ENCODE data around the gene IRF5. TPM values are rescaled to one million over a fixed set of nuclear protein-coding genes. Genes with fewer than 3 reads are reported as not detected.

Gene IRF5
- total and polyA plus RNA-seq, 9 donors: 1.6 to 3.5 (median 2.5) TPM

DNA sequence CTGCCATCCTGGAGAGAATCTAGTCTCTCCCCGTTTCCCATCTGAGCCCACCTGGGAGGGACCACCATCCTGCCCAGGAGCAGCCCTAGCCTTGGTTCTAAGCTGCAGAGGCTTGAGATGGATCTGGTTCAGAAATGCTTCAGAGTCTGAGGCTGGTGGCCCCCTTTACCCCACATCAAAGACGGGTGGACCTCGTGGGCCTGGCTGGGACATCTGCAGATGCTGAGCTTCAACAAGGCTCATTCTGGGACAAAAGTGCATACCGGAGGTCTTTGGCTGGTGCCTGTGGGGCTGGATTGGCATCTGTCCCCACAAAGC lies 4.9 kb upstream of the IRF5 start:
- Histone ChIP-seq H3K4me3 (ENCODE audit: low read length) (no peak overlapping the region), H3K27ac (ENCODE audit: low read length) (no peak overlapping the region), H3K9me3 (replicated peaks; ENCODE audit: control insufficient read depth, low read depth, low read length) (no peaks in the 10 kb centered on the region), H3K27me3 (ENCODE audit: control insufficient read depth, insufficient read depth, low read length) (peaks cover 33% of the 10 kb centered on the region), H3K36me3 (ENCODE audit: control insufficient read depth, insufficient read depth, low read length) (no peaks in the 10 kb centered on the region), H3K4me1 (ENCODE audit: control insufficient read depth, insufficient read depth, low read length) (peaks cover 16% of the 10 kb centered on the region)
- no peak for DNase-seq
- 71% methylated on average over 4 of the region's 4 CpGs for WGBS (ENCODE audit: insufficient coverage)

DNA sequence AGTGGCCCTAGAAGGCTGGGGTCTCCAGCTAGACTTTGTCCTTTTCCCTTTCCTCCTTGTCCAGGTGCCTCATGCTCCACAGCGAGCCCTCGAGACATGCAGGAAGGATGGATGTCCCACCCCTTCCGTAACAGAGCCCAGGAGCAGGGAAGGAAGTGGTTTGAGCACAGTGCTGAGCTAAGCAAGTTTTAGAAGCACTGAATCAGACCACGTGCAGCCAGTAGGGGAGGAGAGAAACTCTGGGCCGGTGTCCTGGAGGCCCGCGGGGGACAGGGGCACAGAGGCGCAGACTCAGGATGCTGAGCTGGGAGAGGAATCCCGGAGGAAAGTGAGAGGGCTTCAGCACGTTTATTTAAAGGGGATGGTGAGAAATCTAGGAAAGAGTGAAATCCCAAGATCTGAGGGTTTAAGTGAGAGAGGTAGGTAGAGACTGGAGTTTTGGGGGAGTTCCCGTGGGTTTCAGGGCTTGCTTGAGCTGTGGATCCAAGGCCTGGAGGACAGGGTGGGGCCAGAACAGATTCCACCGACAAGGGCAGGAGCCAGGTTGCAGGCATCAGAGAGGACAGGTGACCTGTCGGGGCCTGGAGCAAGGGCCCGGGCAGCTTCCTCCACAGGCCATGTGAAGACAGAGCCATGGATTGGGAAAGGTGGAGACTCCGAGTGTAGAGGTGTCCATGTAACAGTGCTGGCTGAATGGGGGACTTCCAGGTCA lies 4.4 kb upstream of the IRF5 start:
- peak; percentile 80 for DNase-seq
- Histone ChIP-seq H3K4me1 (ENCODE audit: control insufficient read depth, insufficient read depth, low read length) (peaks cover 18% of the 10 kb centered on the region), H3K9me3 (replicated peaks; ENCODE audit: control insufficient read depth, low read depth, low read length) (no peaks in the 10 kb centered on the region), H3K36me3 (ENCODE audit: control insufficient read depth, insufficient read depth, low read length) (no peaks in the 10 kb centered on the region), H3K27ac (ENCODE audit: low read length) (no peak overlapping the region), H3K27me3 (ENCODE audit: control insufficient read depth, insufficient read depth, low read length) (peaks cover 37% of the 10 kb centered on the region), H3K4me3 (ENCODE audit: low read length) (no peak overlapping the region)
- 30% methylated on average over 11 of the region's 15 CpGs for WGBS (ENCODE audit: insufficient coverage)

GRCh38 chr7:128934361-128935341 lies 3.1 kb upstream of the IRF5 start:
- Histone ChIP-seq H3K4me1 (ENCODE audit: control insufficient read depth, insufficient read depth, low read length) (peaks cover 28% of the 10 kb centered on the region), H3K36me3 (ENCODE audit: control insufficient read depth, insufficient read depth, low read length) (no peaks in the 10 kb centered on the region), H3K27me3 (ENCODE audit: control insufficient read depth, insufficient read depth, low read length) (peaks cover 50% of the 10 kb centered on the region)

DNA sequence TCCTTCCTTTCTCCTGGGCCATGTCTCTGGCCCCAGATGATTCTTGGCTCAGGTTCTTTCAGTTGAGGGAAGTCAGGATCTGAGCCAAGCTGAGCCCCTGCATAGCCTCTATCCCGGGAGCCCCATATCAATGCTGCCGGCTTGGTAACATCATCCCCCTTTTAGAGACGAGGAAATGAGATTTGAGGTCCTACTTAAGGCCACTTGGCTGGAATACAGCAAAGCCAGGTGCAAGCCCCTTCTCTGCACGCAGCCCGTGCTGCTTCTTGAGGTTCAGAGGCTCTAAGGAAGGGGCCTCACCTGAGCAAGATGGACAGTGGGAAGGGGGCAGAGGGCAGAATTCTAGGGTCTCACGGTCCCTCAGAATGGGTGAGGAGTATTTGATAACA lies 2.4 kb upstream of the IRF5 start:
- Histone ChIP-seq H3K27ac (ENCODE audit: low read length) (no peak overlapping the region), H3K36me3 (ENCODE audit: control insufficient read depth, insufficient read depth, low read length) (no peaks in the 10 kb centered on the region), H3K27me3 (ENCODE audit: control insufficient read depth, insufficient read depth, low read length) (peaks cover 57% of the 10 kb centered on the region), H3K4me1 (ENCODE audit: control insufficient read depth, insufficient read depth, low read length) (peaks cover 28% of the 10 kb centered on the region), H3K9me3 (replicated peaks; ENCODE audit: control insufficient read depth, low read depth, low read length) (no peaks in the 10 kb centered on the region), H3K4me3 (ENCODE audit: low read length) (no peak overlapping the region)
- DNase-seq: no peak
- WGBS (ENCODE audit: insufficient coverage): 3% methylated on average over 4 of the region's 6 CpGs

More at GRCh38 chr7:128934361-128935341, 3.1 kb upstream of the IRF5 start:
- Histone ChIP-seq H3K9me3 (replicated peaks; ENCODE audit: control insufficient read depth, low read depth, low read length) (no peaks in the 10 kb centered on the region), H3K27ac (ENCODE audit: low read length) (no peak overlapping the region), H3K4me3 (ENCODE audit: low read length) (no peak overlapping the region)
- no peak for DNase-seq
- 40% methylated on average over 8 of the region's 14 CpGs for WGBS (ENCODE audit: insufficient coverage)

DNA sequence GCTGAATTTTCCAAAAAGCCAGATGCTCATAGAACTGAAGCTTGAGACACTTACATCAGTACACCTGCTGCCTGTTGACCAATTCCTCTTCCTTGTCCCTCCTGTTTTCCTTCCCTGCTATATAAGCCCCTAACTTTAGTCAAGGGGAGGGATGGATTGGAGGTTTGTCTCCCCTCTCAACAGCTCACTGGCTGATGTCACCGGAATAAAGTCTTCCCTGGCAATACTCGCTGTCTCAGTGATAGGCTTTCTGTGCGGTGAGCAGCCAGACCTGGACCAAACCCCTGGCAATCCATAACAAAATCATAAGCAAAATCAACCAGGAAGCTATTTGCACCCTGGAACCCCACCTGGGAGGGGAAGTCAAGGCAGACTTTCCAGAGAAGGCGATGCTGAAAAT lies 929 bp upstream of the IRF5 start:
- peaks cover 67% of the 10 kb centered on the region for H3K27me3 ChIP-seq (ENCODE audit: control insufficient read depth, insufficient read depth, low read length)
- no peak overlapping the region for H3K27ac ChIP-seq (ENCODE audit: low read length)
- peaks cover 28% of the 10 kb centered on the region for H3K4me1 ChIP-seq (ENCODE audit: control insufficient read depth, insufficient read depth, low read length)
- H3K36me3 ChIP-seq (ENCODE audit: control insufficient read depth, insufficient read depth, low read length): no peaks in the 10 kb centered on the region
- no peak overlapping the region for H3K4me3 ChIP-seq (ENCODE audit: low read length)
- DNase-seq: no peak
- 86% methylated on average over 1 of the region's 4 CpGs for WGBS (ENCODE audit: insufficient coverage)
- no peaks in the 10 kb centered on the region for H3K9me3 ChIP-seq (replicated peaks; ENCODE audit: control insufficient read depth, low read depth, low read length)

GRCh38 chr7:128937271-128937646 lies 468 bp upstream of the IRF5 start:
- Histone ChIP-seq H3K27me3 (ENCODE audit: control insufficient read depth, insufficient read depth, low read length) (peaks cover 67% of the 10 kb centered on the region), H3K4me1 (ENCODE audit: control insufficient read depth, insufficient read depth, low read length) (peaks cover 28% of the 10 kb centered on the region), H3K36me3 (ENCODE audit: control insufficient read depth, insufficient read depth, low read length) (no peaks in the 10 kb centered on the region), H3K4me3 (ENCODE audit: low read length) (no peak overlapping the region), H3K9me3 (replicated peaks; ENCODE audit: control insufficient read depth, low read depth, low read length) (no peaks in the 10 kb centered on the region), H3K27ac (ENCODE audit: low read length) (no peak overlapping the region)
- no peak for DNase-seq
- WGBS (ENCODE audit: insufficient coverage): 40% methylated on average over 17 of the region's 17 CpGs

GRCh38 chr7:128938544-128939074 lies 882 bp downstream of the IRF5 start:
- peak overlapping the region; percentile 41 for H3K4me3 ChIP-seq (ENCODE audit: low read length)
- H3K9me3 ChIP-seq (replicated peaks; ENCODE audit: control insufficient read depth, low read depth, low read length): no peaks in the 10 kb centered on the region
- H3K36me3 ChIP-seq (ENCODE audit: control insufficient read depth, insufficient read depth, low read length): no peaks in the 10 kb centered on the region
- H3K27ac ChIP-seq (ENCODE audit: low read length): no peak overlapping the region
- WGBS (ENCODE audit: insufficient coverage): 0% methylated on average over 22 of the region's 30 CpGs
- H3K4me1 ChIP-seq (ENCODE audit: control insufficient read depth, insufficient read depth, low read length): peaks cover 19% of the 10 kb centered on the region
- no peak for DNase-seq
- H3K27me3 ChIP-seq (ENCODE audit: control insufficient read depth, insufficient read depth, low read length): peaks cover 65% of the 10 kb centered on the region

DNA sequence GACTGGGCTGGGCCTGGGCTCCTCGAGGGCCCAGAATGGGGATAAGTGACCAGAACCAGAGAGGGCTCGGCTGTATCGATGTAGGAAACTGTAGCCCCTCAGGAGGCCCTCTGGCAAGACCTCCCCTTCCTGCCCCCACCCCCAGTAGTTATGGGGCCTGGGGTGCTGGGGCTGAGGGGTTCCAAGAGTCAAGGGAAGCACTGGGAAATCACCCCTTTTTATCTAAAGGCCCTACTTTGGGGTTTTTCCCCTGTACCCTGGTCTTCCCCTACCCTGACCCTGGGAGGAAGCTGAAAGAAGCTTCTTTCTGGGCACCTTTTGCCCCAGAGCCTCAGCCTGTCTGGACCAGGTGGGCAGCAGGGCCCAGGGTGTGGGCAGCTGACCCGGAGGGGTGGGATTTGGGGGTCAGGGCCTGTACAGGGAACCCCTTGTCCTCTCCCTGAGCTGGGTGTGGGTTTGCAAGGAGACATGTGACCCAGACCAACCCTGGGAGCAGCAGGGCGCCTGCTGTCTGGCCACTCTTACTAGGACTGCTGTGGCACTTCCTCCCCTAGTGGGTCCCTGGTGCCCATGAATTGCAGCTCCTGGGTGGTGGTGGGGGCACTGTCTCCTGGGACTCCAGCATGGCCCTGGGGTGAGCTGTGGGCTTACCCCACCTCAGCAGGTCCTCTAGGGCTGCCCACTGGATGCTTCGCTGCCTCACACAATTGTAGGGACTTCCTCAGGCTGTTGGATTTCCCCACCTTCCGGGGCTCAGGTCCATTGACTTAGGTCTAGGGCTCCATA lies 1.5 kb downstream of the IRF5 start:
- Histone ChIP-seq H3K9me3 (replicated peaks; ENCODE audit: control insufficient read depth, low read depth, low read length) (no peaks in the 10 kb centered on the region), H3K27me3 (ENCODE audit: control insufficient read depth, insufficient read depth, low read length) (peaks cover 65% of the 10 kb centered on the region), H3K27ac (ENCODE audit: low read length) (peak overlapping the region; percentile 29), H3K4me3 (ENCODE audit: low read length) (peak overlapping the region; percentile 3), H3K36me3 (ENCODE audit: control insufficient read depth, insufficient read depth, low read length) (no peaks in the 10 kb centered on the region), H3K4me1 (ENCODE audit: control insufficient read depth, insufficient read depth, low read length) (peaks cover 19% of the 10 kb centered on the region)
- 63% methylated on average over 3 of the region's 7 CpGs for WGBS (ENCODE audit: insufficient coverage)
- DNase-seq: no peak

GRCh38 chr7:128939861-128940410 lies 2.2 kb downstream of the IRF5 start:
- Histone ChIP-seq H3K9me3 (replicated peaks; ENCODE audit: control insufficient read depth, low read depth, low read length) (no peaks in the 10 kb centered on the region), H3K27ac (ENCODE audit: low read length) (no peak overlapping the region), H3K4me3 (ENCODE audit: low read length) (no peak overlapping the region), H3K4me1 (ENCODE audit: control insufficient read depth, insufficient read depth, low read length) (peaks cover 19% of the 10 kb centered on the region), H3K36me3 (ENCODE audit: control insufficient read depth, insufficient read depth, low read length) (no peaks in the 10 kb centered on the region), H3K27me3 (ENCODE audit: control insufficient read depth, insufficient read depth, low read length) (peaks cover 61% of the 10 kb centered on the region)
- 65% methylated on average over 14 of the region's 18 CpGs for WGBS (ENCODE audit: insufficient coverage)
- DNase-seq: no peak

Measured in muscle of leg (tissue), 11 donors.